GM18498 (cell line): ENCODE measurements around the gene SLC9A6.
"Not testable (repeated sequence)": the region's sequence is repeated elsewhere in the genome, so short reads cannot be mapped to it uniquely, and the experiment has no call there.

Experiments used
- ATAC-seq: cut with Tn5 transposase; IDR thresholded peaks from one replicate; pipeline ENCODE4 v1.9.1; 2021; ENCODE audit warnings: mild to moderate bottlenecking, moderate library complexity; ENCODE audit not compliant: unreplicated experiment

Gene SLC9A6

GRCh38 chrX:136061286-136061685, 76.1 kb downstream of the SLC9A6 start:
- no peak for ATAC-seq

- ATAC-seq: no peak
Observed at GRCh38 chrX:136061696-136062095, 76.5 kb downstream of the SLC9A6 start.

- no peak for ATAC-seq
Observed at GRCh38 chrX:136063340-136064079, 78.3 kb downstream of the SLC9A6 start.

- ATAC-seq: no peak
Observed at GRCh38 chrX:136064661-136065043, 79.4 kb downstream of the SLC9A6 start.

GRCh38 chrX:136065044-136065671, 79.9 kb downstream of the SLC9A6 start:
- ATAC-seq: no peak

- ATAC-seq: no peak
Observed at GRCh38 chrX:136067097-136067496, 81.9 kb downstream of the SLC9A6 start.

GRCh38 chrX:136067966-136068365, 82.7 kb downstream of the SLC9A6 start:
- no peak for ATAC-seq

- ATAC-seq: no peak
Observed at GRCh38 chrX:136076942-136077341, 91.7 kb downstream of the SLC9A6 start.

GRCh38 chrX:136080766-136081165, 95.5 kb downstream of the SLC9A6 start:
- ATAC-seq: no peak

GRCh38 chrX:136086521-136086920, 101.3 kb downstream of the SLC9A6 start:
- ATAC-seq: no peak

- ATAC-seq: not testable (repeated sequence)
Observed at GRCh38 chrX:136091898-136092297, 106.7 kb downstream of the SLC9A6 start.

- ATAC-seq: no peak
Observed at GRCh38 chrX:136094962-136095361, 109.7 kb downstream of the SLC9A6 start.
